ENCODE measurements around the gene KSR1.
"Not testable (repeated sequence)": the region's sequence is repeated elsewhere in the genome, so short reads cannot be mapped to it uniquely, and the experiment has no call there.

KSR1 gene

DNA sequence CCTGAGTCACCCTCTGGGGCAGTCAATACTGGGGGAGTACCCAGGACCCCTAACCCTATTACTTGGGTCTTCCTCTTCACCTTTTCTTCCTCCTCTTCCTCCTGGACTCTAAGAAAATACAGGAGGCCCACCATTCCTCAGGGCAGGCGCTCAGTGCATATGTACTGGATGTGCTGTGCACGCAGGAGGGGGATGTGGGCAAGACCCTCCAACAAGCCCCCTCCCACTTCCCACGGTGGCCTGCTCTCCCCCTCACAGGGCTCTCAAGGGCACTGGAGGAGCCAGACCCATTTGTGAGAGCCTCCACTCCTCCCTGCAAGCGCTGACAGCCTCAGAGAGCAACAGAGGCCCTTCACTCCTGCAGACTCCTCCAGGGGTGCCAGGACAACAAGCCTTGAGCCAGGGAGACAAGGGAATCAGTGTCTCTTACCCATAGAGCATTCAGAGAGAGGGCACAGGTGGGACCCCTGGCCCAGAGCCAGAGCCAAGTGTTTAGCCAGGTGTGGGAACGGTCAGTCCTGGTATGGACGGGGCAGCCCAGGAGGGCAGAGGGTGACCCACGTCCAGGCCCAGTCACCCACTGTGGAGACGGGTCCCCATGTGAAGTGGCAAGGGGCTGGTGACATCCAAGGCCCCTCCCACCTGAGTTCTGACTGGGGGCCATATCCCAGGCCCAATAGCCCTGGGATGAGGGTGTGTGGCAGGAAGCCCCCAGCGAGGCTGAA, 27.3 kb upstream of the KSR1 start:
- TF ChIP-seq, protein P1, sequence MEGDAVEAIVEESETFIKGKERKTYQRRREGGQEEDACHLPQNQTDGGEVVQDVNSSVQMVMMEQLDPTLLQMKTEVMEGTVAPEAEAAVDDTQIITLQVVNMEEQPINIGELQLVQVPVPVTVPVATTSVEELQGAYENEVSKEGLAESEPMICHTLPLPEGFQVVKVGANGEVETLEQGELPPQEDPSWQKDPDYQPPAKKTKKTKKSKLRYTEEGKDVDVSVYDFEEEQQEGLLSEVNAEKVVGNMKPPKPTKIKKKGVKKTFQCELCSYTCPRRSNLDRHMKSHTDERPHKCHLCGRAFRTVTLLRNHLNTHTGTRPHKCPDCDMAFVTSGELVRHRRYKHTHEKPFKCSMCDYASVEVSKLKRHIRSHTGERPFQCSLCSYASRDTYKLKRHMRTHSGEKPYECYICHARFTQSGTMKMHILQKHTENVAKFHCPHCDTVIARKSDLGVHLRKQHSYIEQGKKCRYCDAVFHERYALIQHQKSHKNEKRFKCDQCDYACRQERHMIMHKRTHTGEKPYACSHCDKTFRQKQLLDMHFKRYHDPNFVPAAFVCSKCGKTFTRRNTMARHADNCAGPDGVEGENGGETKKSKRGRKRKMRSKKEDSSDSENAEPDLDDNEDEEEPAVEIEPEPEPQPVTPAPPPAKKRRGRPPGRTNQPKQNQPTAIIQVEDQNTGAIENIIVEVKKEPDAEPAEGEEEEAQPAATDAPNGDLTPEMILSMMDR (conservative IDR thresholded peaks at IDR 0.05; ENCODE audit: low read depth, low read length), result no peak
- no peak overlapping the region for H3K4me3 ChIP-seq (ENCODE audit: low read depth, low read length)
- no peak for DNase-seq (ENCODE audit: low read depth)

DNA sequence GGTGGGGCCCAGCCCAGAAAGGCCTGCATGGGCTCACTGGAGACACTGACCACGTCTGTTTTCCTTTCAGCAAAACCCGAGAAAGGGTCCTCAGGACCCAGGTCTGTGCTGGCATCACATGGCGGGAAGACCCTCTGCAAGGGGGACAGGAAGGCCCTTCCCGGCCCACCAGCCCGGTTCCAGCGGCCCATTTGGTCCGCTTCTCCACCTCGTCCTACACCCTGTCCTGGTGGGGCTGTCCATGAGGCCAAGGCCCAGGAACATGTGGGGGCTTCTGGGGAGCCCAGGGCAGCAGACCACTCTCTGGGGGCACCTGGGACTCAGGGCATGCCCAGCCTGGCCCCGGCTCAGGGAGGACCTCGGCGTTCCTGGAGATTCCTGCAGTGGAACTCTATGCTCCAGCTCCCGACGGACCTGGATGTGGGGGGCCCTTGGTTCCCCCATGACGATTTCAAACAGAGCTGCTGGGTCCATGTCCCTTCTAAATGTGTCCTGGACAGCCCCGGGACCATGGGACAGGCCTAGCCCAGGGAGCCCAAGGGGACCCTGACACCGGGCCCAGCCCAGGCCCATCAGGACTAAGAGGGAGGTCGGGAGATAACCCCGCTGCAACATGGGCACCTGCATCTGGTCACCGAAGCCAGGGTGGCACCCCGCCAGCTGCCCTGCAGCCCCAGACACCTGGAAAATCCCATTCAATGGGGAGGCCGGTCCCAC, 26.4 kb upstream of the KSR1 start:
- TF ChIP-seq, protein P1 (conservative IDR thresholded peaks at IDR 0.05; ENCODE audit: low read depth, low read length), result no peak

DNA sequence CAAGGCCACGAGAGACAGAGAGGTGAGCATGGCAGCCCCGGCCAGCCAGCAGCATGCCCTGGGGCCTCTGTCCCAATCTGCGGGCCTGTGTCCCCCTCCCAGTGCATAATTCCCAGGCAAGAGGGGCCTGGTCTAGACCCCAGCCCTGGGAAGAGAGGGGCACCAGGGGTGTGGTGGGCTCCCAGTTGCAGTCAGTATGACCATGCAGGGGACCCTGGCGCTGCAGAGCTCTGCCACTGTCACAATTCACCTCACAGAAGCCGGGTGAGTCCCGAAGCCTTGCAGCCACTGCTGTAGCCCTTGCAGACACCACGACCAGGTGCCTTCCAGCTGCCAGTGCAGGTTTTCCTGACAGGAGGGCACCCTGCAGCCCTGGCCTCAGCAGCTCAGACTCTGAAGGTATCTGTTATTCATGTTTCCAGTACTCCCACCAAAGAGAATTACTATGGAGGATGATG, 25.8 kb upstream of the KSR1 start:
- TF ChIP-seq, protein P1 (conservative IDR thresholded peaks at IDR 0.05; ENCODE audit: low read depth, low read length), result no peak
- no peak overlapping the region for H3K4me3 ChIP-seq (ENCODE audit: low read depth, low read length)
- DNase-seq (ENCODE audit: low read depth), result no peak

More for the DNA sequence above, 26.4 kb upstream of the KSR1 start:
- no peak overlapping the region for H3K4me3 ChIP-seq (ENCODE audit: low read depth, low read length)
- no peak for DNase-seq (ENCODE audit: low read depth)

DNA sequence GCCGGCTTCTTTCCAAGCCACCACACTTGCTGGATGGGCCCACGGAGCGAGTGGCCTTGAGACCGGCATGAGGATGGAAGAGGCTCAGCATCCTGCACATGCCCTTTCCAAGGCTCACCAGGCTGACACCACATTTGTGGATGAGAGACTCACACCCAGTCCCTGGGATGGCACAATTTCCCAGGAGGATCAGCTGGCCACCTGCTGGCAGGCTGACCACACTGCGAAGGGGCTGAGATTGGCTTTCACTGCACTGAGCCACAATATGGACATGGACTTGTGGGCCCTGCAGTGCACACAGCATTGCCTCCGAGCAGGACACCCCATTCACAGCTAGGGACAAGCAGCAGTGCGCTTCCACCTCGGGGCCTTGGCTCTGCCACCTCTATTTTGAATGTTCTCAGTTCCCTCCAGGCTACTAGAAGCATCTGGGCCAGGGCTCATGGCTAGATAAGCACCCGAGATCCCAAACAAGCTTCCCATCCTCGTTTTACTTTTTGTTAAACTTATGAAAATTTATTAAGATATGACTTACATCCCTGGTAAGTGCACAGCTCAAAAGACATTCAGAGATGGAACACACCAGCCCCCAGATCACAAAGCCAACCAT, 25.3 kb upstream of the KSR1 start:
- peak; percentile 53 for DNase-seq (ENCODE audit: low read depth)
- H3K4me3 ChIP-seq (ENCODE audit: low read depth, low read length), result no peak overlapping the region
- TF ChIP-seq, protein P1 (conservative IDR thresholded peaks at IDR 0.05; ENCODE audit: low read depth, low read length), result peak; percentile 75

DNA sequence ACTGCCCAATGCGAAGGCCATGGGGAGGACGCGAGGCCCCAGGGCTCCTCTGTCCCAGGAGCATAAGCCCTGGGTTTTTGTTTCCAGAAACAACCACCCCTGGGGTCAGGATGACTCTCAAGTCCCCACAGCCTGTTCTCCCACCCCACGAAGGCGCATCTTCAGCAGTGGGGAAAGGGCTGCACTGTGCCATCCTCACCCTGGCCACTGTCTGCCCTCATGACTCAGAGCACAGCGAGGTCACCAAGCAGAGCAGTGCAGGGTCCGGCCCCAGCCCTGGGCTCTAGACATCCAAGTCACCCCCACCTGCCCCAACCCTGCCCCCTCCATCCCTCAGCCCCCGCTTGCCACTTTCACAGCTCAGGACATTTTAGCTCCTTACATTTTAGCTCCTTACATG, 22.7 kb upstream of the KSR1 start:
- TF ChIP-seq, protein P1 (conservative IDR thresholded peaks at IDR 0.05; ENCODE audit: low read depth, low read length), result no peak
- no peak for DNase-seq (ENCODE audit: low read depth)
- H3K4me3 ChIP-seq (ENCODE audit: low read depth, low read length), result no peak overlapping the region

DNA sequence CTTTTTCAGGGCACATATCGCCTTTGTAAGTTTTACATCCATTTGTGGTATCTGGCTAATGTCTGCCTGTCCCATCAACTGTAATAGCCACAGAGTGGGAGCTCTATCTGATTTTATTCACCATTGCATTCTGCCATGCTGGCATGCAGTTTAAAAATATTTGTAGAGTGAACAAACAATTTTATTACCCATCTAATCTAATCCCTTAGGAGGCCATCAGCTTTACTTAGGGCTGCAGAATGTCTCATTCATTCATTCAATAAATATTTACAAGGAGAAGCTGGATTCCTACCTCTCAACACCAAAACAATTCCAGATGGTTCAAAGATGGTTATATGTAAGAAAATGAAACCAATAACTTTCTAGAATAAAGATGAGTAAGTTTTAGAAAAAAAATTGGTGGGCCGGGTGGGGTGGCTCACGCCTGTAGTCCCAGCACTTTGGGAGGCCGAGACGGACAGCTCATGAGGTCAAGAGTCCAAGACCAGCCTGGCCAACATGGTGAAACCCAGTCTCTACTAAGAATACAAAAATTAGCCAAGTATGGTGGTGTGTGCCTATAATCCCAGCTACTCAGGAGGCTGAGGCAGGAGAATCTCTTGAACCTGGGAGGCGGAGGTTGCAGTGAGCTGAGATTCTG, 20.7 kb upstream of the KSR1 start:
- not testable (repeated sequence) for H3K4me3 ChIP-seq (ENCODE audit: low read depth, low read length); DNase-seq (ENCODE audit: low read depth)
